ENCODE data around the gene PRKCH. TPM values are rescaled to one million over a fixed set of nuclear protein-coding genes. Genes with fewer than 3 reads are reported as not detected.

PRKCH gene
- total RNA-seq, 1 experiment from 2014 or later: 170 TPM

GRCh38 chr14:61481701-61482100, 160.3 kb downstream of the PRKCH start:
- no peak overlapping the region for H3K27ac ChIP-seq (ENCODE audit: low read length)
- H3F3A ChIP-seq (ENCODE audit: low read length, unreplicated experiment): no peaks in the 10 kb centered on the region
- H3K4me1 ChIP-seq (ENCODE audit: insufficient read depth, low read length): peaks cover 56% of the 10 kb centered on the region
- H3K4me2 ChIP-seq (ENCODE audit: low read length): no peak overlapping the region
- TF ChIP-seq EZH2 (IDR thresholded peaks at IDR 0.05; ENCODE audit: low read length, unreplicated experiment) (no peak), EZH2phosphoT487 (IDR thresholded peaks at IDR 0.05; ENCODE audit: borderline replicate concordance, low read length) (no peak), CTCF (conservative IDR thresholded peaks at IDR 0.05; ENCODE audit: low read depth, low read length) (no peak)
- no peaks in the 10 kb centered on the region for H3K79me2 ChIP-seq (ENCODE audit: low read length)
- intact Hi-C loops (cut with micrococcal nuclease): no loop called here
- no peaks in the 10 kb centered on the region for H3K27me3 ChIP-seq (ENCODE audit: low read length)
- no peak overlapping the region for H2AFZ ChIP-seq (ENCODE audit: low read length)
- ATAC-seq (no peak), DNase-seq (no peak)
- no TSS peak for BruUV-seq (replicated peaks)
- no peaks in the 10 kb centered on the region for H4K20me1 ChIP-seq (ENCODE audit: low read length)
- no peaks in the 10 kb centered on the region for H3K9me2 ChIP-seq (replicated peaks; ENCODE audit: low read length)
- no peak overlapping the region for H3K9ac ChIP-seq (ENCODE audit: low read length)
- no peaks in the 10 kb centered on the region for H3K36me3 ChIP-seq (ENCODE audit: low read depth, low read length)
- no peak overlapping the region for H3K4me3 ChIP-seq (ENCODE audit: low read length)
- POLR2A ChIA-PET (ENCODE audit: unreplicated experiment): no interaction called here
- CTCF ChIA-PET: interaction anchor here (0.6 to 0.7 kb wide), 2 partner anchors 81 to 83 kb away, joined by 3 to 12 read pairs; no protein-coding TSS in a partner anchor
- no peaks in the 10 kb centered on the region for H3K9me3 ChIP-seq (ENCODE audit: low read length)

GRCh38 chr14:61482348-61483206, 161.2 kb downstream of the PRKCH start:
- CTCF ChIA-PET: interaction anchor here (0.7 kb wide), 1 partner anchor 81 kb away, joined by 12 read pairs; no protein-coding TSS in a partner anchor
- POLR2A ChIA-PET (ENCODE audit: unreplicated experiment): no interaction called here

More at GRCh38 chr14:61482348-61483206, 161.2 kb downstream of the PRKCH start:
- Histone ChIP-seq H3K27ac (ENCODE audit: low read length) (no peak overlapping the region), H3K4me3 (ENCODE audit: low read length) (no peak overlapping the region), H3K9me3 (ENCODE audit: low read length) (no peaks in the 10 kb centered on the region), H3K36me3 (ENCODE audit: low read depth, low read length) (no peaks in the 10 kb centered on the region), H2AFZ (ENCODE audit: low read length) (no peak overlapping the region), H3K4me2 (ENCODE audit: low read length) (no peak overlapping the region), H3K9ac (ENCODE audit: low read length) (no peak overlapping the region), H4K20me1 (ENCODE audit: low read length) (no peaks in the 10 kb centered on the region), H3K79me2 (ENCODE audit: low read length) (no peaks in the 10 kb centered on the region), H3F3A (ENCODE audit: low read length, unreplicated experiment) (no peaks in the 10 kb centered on the region), H3K27me3 (ENCODE audit: low read length) (no peaks in the 10 kb centered on the region), H3K4me1 (ENCODE audit: insufficient read depth, low read length) (peaks cover 47% of the 10 kb centered on the region), H3K9me2 (replicated peaks; ENCODE audit: low read length) (no peaks in the 10 kb centered on the region)
- intact Hi-C loops (cut with micrococcal nuclease): no loop called here
- BruUV-seq (replicated peaks): no TSS peak
- TF ChIP-seq EZH2phosphoT487 (IDR thresholded peaks at IDR 0.05; ENCODE audit: borderline replicate concordance, low read length): no peak
- TF ChIP-seq CTCF (conservative IDR thresholded peaks at IDR 0.05; ENCODE audit: low read depth, low read length): no peak
- TF ChIP-seq EZH2 (IDR thresholded peaks at IDR 0.05; ENCODE audit: low read length, unreplicated experiment): no peak
- DNase-seq: no peak
- ATAC-seq: no peak
